OCI-M1 (cell line): Measurements from ENCODE around the gene ARHGAP45.
"Not testable (repeated sequence)": the region's sequence is repeated elsewhere in the genome, so short reads cannot be mapped to it uniquely, and the experiment has no call there.

Experiments used
- DNase-seq: peaks from one replicate; lab custom pipeline; 2025; lab: John Stamatoyannopoulos, UW

The ARHGAP45 gene

DNA sequence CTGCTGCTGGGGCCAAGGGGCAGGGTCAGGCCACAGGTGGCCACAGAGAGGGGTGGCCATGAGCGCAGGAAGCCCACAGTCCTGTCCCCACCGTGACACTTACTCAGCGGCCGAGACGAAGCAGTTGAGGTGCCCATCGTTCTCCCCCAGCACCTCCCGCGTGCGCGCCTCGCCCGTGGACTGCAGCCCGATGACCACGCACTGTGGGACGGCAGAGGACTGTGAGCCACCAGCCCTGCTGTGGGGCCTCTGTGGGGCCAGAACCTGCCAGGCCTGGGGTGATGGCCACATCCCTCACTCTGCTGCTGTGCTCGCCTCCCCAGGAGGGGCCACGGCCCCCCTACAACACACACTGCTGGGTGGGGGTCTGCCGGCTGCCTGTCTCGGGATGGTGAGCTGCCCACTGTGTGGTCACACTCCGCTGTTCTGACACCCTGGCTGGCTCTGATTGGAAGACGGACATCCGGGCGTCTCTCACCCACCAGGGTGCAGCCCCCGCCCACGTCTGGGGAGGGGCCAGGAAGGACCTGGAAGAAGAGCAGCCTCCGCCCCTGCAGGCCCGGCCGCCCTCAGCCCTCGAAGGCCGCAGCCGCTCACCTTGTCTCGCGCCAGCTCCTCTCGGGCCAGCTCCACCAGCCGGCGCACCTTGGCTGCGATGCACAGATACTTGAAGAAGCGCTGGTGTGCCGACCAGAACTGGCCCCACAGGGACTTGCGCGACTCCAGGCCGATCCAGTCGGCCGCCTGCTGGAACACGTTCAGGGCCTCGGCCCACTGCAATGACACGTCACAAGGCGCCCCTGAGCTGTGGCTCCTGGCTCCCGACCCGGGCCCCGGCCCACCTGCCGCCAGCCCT is 50.0 kb downstream of the ARHGAP45 start:
- no peak for DNase-seq

DNA sequence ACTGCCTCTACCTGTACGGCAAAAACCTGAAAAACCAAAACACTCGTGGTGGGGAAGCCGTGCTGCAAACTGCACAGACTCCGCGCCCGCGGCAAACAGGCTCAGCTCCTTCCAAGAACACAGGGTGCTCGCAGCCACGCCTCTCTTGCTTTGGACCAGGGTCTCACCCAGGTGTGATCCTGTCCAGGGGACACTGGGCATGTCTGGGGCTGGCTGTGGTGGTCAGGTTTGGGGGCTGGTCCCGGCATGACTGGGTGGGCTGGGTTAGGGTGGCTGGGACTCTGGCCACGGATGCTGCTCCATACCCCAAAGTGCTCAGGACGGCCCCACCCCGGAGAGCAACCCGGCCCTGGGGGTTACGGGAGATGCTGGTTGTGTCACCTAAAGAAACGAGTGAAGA is 50.7 kb downstream of the ARHGAP45 start:
- no peak for DNase-seq

DNA sequence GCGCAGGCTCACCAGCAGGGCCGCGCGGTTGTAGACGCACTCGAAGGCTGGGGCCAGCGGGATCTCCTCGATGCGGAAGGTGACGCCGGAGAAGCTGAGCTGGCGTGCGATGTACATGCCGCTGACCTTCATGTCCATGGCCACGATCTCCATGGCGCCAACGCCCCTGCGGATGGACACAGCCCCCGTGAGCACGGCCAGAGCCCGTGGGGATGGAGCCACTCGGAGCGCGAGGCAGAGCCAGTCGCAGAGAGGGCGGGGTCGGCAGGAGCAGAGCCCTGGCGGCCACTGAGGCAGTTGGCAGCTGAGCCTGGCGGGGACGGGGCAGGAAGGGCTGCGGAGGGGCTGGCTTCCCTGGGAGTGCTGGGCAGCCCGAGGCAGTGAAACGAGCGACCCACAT is 52.0 kb downstream of the ARHGAP45 start:
- DNase-seq: no peak

DNA sequence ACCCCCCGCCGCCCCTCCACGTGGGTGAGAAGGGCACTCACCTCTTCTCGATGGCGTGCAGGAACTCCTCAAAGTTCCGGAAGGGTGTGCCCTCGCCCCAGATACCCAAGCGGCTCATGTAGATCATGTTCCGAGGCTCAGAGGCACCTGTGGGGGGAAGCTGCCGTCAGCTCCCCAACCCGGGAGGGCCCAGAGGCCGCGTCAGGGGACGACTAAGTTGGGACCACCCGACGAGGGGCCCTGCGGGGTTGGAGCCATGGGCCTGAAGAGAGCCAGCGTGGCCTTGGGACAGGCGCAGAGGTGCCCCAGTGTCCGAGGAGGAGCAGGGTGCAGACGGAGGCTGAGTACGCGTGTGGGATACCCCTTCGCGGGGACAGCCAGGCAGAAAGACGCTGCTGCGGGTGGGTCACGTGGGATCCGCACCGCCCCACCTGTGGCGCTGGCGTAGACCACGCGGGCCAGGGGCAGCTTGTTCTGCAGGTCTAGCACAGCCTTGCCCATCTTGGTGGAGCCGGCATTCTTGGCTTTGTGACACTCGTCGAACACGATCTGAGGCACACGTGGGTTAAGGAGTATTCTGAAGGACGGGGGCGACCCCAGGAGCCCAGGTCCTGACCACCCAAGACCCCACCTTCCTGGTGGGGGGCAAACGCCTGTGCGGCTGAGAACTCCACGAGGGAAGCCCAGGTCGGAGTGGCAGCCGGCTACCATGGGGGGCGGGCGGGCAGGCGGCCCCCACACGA is 52.7 kb downstream of the ARHGAP45 start:
- no peak for DNase-seq

DNA sequence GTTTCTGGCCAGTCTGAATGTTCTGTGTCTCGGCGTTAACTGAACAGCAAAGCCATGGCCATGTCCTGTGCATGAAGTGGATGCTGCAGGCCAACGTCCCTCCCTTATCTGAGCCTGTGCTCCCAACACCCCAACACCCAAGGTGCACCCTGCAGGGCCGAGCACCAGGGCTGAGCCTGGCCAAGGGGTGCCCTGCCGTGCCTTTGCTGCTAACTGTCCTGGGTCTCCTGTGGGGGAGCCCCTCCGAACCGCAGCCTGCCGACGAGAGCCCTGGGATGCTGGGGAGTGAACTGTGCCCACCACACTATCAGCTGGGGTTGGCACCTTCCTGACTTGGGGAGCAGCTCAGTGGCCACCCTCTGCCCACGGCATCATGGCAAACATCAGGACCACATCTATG is 54.4 kb downstream of the ARHGAP45 start:
- DNase-seq: no peak

DNA sequence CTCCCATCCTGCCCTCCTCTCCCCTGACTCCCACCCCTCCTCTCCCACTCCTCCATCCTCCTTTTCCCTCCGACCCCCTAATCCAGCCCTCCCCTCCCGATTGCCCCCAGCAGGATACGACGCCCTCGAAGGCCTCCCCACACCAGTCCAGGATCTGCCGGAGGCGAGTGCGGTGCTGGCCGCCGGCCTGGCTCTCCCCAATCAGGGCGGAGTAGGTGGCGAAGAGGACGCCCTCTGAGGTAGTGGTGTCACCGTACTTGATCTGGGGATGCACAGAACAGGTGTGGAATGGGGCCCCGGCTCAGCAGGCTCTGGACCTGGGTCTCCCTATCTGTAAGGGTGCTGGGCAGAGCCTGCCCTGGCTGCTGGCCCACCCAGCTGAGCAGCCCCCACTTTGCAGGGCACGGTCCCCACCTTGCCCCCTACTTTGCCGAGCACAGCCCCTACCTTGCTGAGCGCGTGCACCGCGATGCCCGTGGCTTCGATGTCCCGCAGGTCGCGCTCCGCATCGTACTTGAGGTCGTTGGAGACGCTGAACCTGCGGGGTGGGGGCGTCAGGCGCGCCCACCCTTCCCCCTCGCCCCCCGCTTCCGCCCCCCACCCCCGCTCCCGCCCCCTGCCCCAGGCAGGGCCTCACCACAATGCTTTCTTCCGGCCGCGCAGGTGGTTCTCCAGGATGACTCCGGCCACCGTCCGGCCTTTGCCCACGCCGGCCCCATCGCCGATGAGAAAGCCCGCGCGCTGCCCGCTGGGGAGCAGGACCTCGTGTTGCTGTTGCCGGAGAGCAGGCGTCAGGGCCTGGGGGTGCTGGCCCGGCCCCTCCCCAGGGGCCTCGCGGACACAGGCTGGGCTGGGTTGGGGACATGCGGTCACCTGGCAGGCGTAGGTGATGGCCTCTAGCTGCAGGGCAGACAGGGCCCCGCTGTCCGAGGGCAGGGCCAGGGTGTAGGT is 55.3 kb downstream of the ARHGAP45 start:
- DNase-seq: no peak

DNA sequence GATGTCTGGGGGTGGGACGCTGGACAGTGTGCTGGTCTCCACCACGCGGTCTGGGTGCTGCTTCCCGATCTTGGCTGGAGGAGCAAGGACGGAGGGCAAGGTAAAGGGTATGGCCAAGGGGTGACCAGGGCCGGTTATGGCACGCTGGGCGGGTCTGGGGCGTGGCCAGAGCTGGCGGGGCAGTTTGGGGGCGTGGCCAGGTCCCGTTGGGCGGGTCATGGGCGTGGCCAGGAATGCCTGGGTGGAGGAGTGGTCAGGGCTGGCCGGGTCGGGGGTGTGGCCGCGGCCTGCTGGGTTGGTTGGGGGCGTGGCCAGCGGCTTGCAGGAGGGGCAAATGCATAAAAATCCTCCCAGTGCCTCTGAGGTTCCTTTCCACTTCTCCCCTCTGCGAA is 56.0 kb downstream of the ARHGAP45 start:
- DNase-seq: peak; percentile 51

DNA sequence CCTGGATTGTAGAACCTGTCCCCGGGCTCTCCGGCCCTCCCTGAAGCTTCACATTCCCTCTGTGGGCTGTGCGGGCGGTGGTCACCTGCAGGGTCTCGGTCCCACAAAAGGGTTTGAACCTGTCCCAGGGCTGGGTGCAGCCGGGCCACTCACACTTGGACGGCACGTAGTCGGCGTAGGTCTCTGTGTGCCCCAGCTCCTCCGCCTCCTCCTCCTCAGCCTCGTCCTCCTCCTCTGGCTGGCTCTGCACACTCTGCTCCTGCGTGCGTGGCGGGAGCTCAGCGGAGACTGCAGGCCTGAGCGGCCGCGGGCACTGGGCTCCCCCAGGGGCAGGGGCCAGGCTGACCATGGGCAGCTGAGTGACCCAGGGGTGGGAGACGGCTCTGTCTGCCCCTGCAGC is 56.4 kb downstream of the ARHGAP45 start:
- no peak for DNase-seq

DNA sequence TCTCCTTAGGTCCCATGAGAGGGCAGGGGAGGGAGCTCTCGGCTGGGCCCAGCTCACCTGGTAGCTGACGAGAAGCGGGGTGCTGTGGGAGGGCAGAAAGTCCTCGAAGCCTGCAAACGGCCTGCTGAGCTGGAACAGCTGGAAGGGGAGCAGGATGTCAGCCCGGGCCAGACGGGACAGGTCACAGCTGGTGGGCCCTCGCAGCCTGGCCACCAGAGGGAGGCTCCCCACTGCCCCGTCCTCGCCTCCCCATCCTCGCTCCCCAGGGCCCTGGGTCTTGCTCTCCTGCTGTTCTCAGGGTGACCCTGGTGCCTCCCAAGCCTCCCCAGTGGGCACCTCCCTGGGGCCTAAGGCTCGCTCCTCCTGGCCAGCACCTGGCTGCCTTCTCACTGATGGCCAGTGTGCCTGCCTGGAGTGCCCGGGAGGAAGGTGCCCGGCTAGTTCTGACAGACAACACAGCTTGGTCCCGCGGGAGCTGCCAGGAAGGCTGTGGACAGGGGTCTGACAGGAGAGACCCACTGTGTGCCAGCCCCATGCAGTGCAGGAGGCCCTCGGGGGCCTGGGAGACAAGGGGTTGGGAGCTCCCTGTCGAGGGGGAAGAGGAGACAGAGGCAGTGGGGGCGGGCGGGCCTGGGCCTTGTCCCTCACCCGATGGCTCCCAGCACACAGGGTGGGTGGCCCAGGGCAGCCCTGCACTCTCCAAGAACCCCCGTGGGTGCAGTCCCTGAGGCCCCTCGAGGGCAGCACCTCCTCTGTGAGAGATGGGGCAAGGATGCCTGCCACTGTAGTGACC is 57.1 kb downstream of the ARHGAP45 start:
- no peak for DNase-seq

DNA sequence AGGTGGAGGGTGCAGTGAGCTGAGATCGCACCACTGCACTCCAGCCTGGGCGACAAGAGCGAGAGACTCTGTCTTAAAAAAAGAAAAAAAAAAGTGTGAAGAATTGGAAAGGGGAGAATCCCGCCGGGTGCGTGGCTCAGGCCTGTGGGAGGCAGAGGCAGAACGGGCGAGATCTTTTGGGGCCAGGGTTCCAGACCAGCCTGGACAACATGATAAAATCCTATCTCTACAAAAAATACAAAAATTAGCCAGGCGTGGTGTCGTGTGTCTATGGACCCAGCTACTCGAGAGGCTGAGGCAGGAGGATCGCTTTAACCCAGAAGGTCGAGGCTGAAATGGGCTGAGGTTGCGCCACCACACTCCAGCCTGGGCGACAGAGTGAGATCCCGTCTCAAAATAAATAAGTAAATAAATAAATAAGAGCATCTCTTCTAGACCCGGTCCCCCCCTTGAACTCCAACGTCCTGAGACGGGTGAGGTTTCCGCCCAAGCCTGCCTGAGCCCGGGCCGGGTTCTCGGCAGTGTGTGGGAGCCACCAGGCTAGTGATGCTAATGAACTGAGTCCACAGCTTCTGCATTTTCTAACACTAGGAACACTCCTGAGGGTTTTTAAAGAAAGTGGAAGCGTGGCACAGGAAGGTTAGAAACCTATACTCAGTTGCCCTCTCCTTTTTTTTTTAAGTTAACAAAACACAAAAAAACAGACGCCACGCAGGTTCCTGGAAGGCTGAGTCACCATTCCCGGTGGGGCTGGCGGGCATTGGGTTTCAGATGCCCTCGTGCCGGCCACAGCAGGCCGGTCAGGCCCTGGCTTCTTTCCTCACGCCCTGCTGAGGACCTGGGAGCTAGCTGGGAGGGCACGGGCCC is 58.9 kb downstream of the ARHGAP45 start:
- no peak for DNase-seq

DNA sequence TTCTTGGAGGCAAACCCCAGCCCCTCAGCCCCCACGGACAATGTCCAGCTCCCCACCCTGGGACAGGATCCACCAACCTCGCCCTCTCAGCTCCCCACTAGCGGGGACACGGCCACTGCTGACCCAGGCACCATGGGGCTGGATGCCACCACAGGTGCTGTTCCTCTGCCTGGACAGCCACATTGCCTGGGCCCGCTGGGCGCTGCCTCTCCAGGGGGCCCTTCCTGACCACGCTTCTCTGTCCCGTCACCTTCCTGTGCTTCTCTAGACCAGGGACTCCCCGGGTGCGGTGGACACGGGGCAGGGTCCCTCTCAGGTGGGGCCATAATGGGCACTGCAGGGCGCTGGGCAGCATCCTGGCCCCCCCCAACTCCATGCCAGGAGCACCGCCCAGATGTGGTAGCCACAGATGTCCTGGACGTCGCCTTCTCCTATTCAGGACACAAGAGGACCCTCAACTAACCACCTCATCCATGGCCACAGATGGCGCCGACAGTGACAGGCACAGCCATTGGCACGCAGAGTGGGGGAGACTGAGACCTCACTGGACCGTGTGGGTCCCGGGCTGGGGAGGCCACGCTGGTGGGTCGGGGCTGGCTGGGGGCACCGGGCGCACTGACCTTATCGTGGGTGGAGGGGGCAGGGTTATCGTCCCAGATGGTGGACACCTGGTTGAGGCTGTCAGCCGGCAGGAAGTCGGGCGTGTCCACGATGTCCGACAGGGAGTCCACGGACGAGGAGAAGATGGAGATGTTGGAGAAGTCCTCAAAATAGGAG is 60.2 kb downstream of the ARHGAP45 start:
- DNase-seq: no peak

DNA sequence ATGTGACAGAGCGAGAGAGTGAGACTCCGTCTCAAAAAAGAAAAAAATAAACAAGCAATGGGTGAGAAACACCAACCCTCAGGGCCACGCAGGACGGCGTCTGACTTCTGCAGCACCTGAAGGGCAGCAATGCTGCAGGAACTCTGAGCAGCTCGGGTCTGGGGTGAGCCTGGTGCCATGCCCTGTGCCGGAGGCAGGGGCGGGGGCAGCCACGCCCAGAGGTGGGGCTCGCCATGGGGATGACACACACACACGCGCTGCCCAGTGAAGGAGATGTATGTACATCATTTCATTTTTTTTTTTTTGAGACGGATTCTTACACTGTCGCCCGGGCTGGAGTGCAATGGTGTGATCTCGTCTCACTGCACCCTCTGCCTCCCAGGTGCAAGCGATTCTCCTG is 61.1 kb downstream of the ARHGAP45 start:
- no peak for DNase-seq

DNA sequence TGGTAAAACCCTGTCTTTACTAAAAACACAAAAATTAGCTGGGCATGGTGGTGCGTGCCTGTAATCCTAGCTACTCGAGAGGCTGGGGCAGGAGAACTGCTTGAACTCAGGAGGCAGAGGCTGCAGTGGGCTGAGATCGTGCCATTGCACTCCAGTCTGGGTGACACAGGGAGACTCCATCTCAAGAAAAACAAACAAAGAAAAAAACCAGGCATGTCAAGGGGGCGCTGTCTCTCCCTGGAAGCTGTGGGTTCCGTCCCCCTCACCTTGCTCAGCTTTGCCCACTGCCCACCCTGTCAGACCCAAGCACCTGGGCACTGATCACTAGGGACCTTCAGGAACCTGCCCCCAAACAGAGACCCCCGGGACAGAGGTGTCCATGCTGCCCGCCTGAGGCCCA is 62.1 kb downstream of the ARHGAP45 start:
- not testable (repeated sequence) for DNase-seq

DNA sequence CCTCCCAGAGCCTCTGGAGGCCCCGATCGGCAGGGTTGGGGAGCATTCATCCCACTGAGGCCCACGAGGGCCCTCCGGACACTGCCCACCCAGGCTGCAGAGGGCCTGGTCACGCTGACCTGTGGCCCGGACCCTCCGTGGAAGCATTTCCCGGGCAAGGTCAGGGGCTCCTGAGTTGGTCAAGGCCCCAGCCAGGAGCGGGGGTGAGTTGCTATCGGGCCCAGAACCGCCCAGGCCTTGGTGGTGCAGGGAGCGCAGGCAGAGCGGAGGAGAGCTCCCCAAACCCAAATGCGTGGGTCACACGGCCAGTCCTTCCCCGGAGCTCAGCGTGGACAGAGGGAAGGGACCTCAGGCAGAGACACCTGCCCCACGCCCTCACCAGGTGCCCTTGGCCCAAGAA is 62.6 kb downstream of the ARHGAP45 start:
- no peak for DNase-seq

DNA sequence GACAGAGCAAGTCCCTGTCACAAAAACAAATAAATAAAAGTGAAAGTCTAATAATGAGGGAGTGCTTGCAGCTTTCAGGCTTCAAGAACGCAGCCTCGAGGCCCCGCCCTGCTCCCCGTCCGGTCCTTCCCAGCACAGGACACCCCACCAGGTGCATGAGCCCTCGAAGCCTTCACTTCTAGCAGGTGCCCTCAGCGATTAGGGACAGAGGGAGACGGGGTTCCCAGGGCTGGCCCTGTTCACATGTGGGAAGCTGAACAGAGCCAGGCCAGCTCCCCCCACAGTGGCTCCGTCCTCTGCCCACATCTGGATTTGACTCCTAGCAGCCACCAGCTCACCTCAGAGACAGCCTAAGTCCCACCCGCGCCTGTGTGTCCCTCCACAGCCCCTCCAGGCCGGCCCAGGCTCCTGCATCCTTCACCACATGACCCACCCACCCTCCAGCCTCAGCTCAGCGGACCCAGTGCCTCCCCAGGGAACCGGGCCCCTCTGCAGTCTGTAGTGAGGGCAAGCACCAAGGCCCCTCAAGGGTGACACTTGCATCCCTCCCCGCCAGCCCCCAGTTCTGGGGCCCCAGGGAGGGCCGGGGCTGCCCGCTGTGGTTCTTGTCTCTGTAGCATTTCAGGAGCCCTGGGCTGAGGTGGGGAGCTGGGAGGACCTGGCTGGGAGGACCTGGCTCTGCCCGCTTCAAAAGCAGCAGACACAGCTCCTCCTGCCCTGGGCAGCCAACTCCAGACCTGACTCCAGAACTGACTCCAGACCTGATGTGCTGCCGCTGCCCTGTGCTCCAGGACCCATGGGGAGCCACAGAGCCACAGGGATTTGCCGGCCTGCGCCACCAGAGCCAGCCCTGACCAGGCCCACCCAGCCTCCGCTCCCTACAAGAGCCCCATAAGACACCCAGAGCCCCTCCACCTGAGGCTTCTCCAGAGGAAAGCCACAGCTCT is 64.1 kb downstream of the ARHGAP45 start:
- no peak for DNase-seq

DNA sequence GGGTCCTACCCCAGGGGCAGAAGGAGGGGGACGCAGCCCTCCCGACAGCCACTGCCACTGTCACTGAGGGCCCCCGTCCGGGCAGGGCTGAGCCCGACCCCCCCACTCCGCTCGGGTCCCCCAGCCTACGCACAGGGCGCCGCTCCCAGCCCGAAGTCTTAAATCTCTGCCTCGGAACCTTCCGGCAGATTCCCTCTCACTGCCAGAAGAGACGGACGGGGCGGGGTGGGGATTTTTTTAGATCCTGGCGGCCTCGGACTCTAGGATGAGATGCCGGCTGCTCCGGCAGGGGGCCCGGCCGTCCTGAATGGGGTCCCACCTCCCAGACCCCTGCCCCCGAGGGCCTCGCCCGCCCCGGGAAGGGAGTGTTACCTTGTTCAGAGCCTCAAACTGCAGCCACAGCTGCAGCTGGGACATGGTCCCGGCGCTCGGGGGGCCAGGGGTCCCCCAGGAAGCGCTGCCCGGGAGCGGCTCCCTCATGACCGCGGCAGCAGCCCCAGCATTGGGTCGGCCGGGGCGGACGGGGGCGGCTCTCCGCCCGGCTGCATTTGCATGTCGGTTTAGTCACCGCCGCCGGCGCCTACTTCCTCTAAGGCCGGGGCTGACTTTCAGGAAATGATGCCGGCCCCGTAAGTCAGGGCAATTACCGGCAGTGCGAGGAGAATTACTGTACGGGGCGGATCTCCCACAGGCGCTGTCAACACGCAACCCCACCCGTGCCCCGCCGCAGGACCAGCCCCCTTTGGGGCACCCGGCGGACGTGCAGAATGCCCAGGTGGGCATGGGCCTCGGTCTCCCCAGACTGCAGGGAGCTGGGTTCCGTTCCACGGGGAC is 65.0 kb downstream of the ARHGAP45 start:
- peak; percentile 76 for DNase-seq

DNA sequence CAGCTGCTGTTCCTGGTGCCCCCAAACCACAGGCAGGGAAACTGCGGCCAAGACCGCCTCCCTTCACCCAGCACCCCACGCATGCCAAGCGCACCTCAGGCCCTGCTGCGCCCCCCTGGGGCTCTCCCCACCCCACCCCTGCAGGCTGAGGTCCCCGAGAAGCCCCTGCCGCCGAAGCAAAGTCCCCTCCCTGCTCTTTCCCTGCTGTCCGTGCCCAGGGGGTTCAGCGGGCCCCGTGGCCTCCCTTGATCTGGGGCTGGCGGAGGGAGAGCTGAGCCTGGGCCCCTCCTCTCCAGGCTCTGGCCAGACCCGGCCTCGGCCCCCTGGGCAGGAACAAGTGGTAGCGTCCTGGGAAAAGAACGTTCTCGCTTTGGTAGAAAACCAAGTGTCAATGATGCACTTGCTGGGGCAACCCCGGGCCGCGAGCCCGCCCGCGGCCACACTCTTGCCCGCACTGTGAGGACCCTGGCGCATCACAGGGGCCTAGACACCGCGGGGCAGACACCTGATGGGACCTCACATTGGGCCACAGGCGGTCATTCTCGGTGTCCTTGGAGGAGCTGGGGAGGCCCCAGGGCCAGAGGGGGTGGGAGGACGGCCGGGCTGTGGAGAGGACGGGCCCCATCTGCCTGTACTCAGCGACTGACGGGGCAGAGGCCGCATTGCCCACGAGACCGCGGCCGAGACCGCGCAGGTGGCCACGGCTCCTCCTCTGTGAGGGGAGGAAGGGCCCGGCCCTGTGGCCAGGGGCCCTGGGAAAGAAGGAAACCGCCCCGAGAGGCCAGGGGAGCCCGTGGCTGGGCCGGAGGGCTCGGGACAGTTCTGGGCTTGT is 65.8 kb downstream of the ARHGAP45 start:
- no peak for DNase-seq
